Measurements from ENCODE around the gene NELFB. TPM values are rescaled to one million over a fixed set of nuclear protein-coding genes. Genes with fewer than 3 reads are reported as not detected.

NELFB gene
- total RNA-seq, 1 donor from 2014 or later, result 58.2 TPM

GRCh38 chr9:137220317-137221094 is 34.6 kb upstream of the NELFB start:
- H3K4me3 Mint-ChIP-seq, result peak overlapping the region; percentile 38
- H3K36me3 Mint-ChIP-seq (ENCODE audit: low read depth), result peaks cover 4% of the 10 kb centered on the region
- H3K4me1 Mint-ChIP-seq, result peaks cover 15% of the 10 kb centered on the region
- CTCF ChIA-PET, result no interaction called here
- no peak for TF ChIP-seq CTCF (IDR thresholded peaks at IDR 0.05)
- no peak overlapping the region for H3K27ac Mint-ChIP-seq
- H3K27me3 Mint-ChIP-seq, result no peaks in the 10 kb centered on the region
- H3K9me3 Mint-ChIP-seq, result no peaks in the 10 kb centered on the region
- ATAC-seq (ENCODE audit: low read depth) (no peak), DNase-seq (no peak)
- intact Hi-C loops (cut with micrococcal nuclease), result loop anchor here (10.0 kb wide), 2 partner anchors 276 to 336 kb away; partner anchors contain the start of genes C8G, FBXW5 and TRAF2
- POLR2A ChIA-PET, result interaction anchor here (0.7 to 3.6 kb wide), 3 partner anchors 14 to 20 kb away, joined by 3 to 46 read pairs (median 4); partner anchors contain the start of genes NDOR1, TMEM203 and TPRN

DNA sequence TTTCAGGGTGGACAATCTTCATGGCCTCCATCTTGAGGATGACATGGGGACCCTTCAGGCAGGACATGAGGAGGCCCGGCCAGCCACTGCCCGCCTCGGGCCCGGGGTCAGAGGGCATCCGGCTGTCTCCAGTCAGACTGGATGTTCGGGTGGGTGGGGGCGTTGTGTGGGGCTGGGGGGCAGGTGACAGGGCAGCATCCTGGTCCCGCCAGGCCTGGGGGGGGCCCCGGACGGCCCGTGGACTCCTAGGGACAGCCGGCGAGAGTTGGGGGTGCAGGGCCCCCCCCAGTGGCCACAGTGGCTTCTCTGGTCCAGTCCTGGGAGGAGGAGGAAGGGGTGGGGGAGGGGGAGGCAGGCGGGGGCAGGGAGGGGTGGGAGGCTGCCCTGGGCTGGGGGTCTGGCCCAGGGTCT is 34.0 kb upstream of the NELFB start:
- no peak overlapping the region for H3K27ac Mint-ChIP-seq
- peaks cover 4% of the 10 kb centered on the region for H3K36me3 Mint-ChIP-seq (ENCODE audit: low read depth)
- H3K9me3 Mint-ChIP-seq, result no peaks in the 10 kb centered on the region
- CTCF ChIA-PET, result no interaction called here
- intact Hi-C loops (cut with micrococcal nuclease), result loop anchor here (10.0 kb wide), 2 partner anchors 276 to 336 kb away; partner anchors contain the start of genes C8G, FBXW5 and TRAF2
- H3K4me3 Mint-ChIP-seq, result peak overlapping the region; percentile 38
- no peak for TF ChIP-seq CTCF (IDR thresholded peaks at IDR 0.05)
- H3K27me3 Mint-ChIP-seq, result no peaks in the 10 kb centered on the region
- H3K4me1 Mint-ChIP-seq, result peaks cover 15% of the 10 kb centered on the region
- no peak for DNase-seq
- ATAC-seq (ENCODE audit: low read depth), result no peak
- POLR2A ChIA-PET, result interaction anchor here (3.3 to 4.1 kb wide), 3 partner anchors 15 to 33 kb away, joined by 40 to 53 read pairs (median 46); partner anchors contain the start of genes ANAPC2, NDOR1, SSNA1 and TMEM203

GRCh38 chr9:137221506-137222111 is 33.5 kb upstream of the NELFB start:
- CTCF ChIA-PET, result no interaction called here
- H3K27me3 Mint-ChIP-seq, result no peaks in the 10 kb centered on the region
- peaks cover 2% of the 10 kb centered on the region for H3K36me3 Mint-ChIP-seq (ENCODE audit: low read depth)
- no peak overlapping the region for H3K4me3 Mint-ChIP-seq
- no peaks in the 10 kb centered on the region for H3K9me3 Mint-ChIP-seq
- ATAC-seq (ENCODE audit: low read depth), result no peak
- peaks cover 15% of the 10 kb centered on the region for H3K4me1 Mint-ChIP-seq
- POLR2A ChIA-PET, result interaction anchor here (0.5 to 4.1 kb wide), 8 partner anchors 7 to 151 kb away, joined by 3 to 53 read pairs (median 14); partner anchors contain the start of genes ANAPC2, NDOR1, SAPCD2 and SSNA1
- intact Hi-C loops (cut with micrococcal nuclease), result loop anchor here (2.0 to 10.0 kb wide), 4 partner anchors 71 to 431 kb away; partner anchors contain the start of genes C8G, FBXW5, TMEM141 and TRAF2
- TF ChIP-seq CTCF (IDR thresholded peaks at IDR 0.05), result no peak
- DNase-seq, result no peak
- no peak overlapping the region for H3K27ac Mint-ChIP-seq

GRCh38 chr9:137222190-137223077 is 32.7 kb upstream of the NELFB start, which contains the start of gene RNF208:
Gene RNF208, minus strand, starts transcription at chr9:137222240. Its CDS starts 1,028 bp downstream, at chr9:137221212.
- intact Hi-C loops (cut with micrococcal nuclease), result loop anchor here (1.0 to 10.0 kb wide), 10 partner anchors 17 to 432 kb away; partner anchors contain the start of genes ANAPC2, C8G, FBXW5 and NDOR1
- ChIA-PET POLR2A (interaction anchor here (0.5 to 4.1 kb wide), 35 partner anchors 8 to 495 kb away, joined by 3 to 53 read pairs (median 5); partner anchors contain the start of genes ANAPC2, MAN1B1, NDOR1 and NPDC1), CTCF (interaction anchor here (0.6 to 2.2 kb wide), 5 partner anchors 12 to 176 kb away, joined by 3 to 10 read pairs (median 3); partner anchors contain the start of genes MAN1B1 and NPDC1)
- Mint-ChIP-seq H3K4me1 (peaks cover 17% of the 10 kb centered on the region), H3K36me3 (ENCODE audit: low read depth) (no peaks in the 10 kb centered on the region), H3K9me3 (no peaks in the 10 kb centered on the region), H3K4me3 (peak within 1 kb of the TSS; percentile 83), H3K27ac (peak within 1 kb of the TSS; percentile 73), H3K27me3 (no peaks in the 10 kb centered on the region)
- TF ChIP-seq CTCF (IDR thresholded peaks at IDR 0.05), result no peak
- no peak for DNase-seq
- no peak for ATAC-seq (ENCODE audit: low read depth)

Data from activated B cell treated with CpG ODN at 0.5 μM for 24 hours (primary cell).